ENCODE measurements around the gene LGALS3BP. TPM values are rescaled to one million over a fixed set of nuclear protein-coding genes. Genes with fewer than 3 reads are reported as not detected.
"Not testable (repeated sequence)": the region's sequence is repeated elsewhere in the genome, so short reads cannot be mapped to it uniquely, and the experiment has no call there.

Gene LGALS3BP
- total RNA-seq, 1 donor, result 457 TPM

- no peaks in the 10 kb centered on the region for H3K9me3 ChIP-seq (ENCODE audit: low read depth, low read length)
- no peaks in the 10 kb centered on the region for H3K79me2 ChIP-seq (ENCODE audit: insufficient read depth, low read length)
- H3K4me2 ChIP-seq (ENCODE audit: insufficient read depth, low read length), result peak within 1 kb of the TSS; percentile 86
- TF ChIP-seq CTCF (IDR thresholded peaks at IDR 0.05; ENCODE audit: extremely low read depth, low read depth, low read length), result no peak
- no peaks in the 10 kb centered on the region for H3K36me3 ChIP-seq (ENCODE audit: insufficient read depth, low read length)
- peaks cover 52% of the 10 kb centered on the region for H3K4me1 ChIP-seq (ENCODE audit: insufficient read depth, low read length)
- peak; percentile 83 for DNase-seq (ENCODE audit: insufficient read length, low spot score, missing footprints)
- H3K4me3 ChIP-seq (ENCODE audit: insufficient read depth, low read length), result peak within 1 kb of the TSS; percentile 74
- H3K27ac ChIP-seq (ENCODE audit: low read depth, low read length), result peak within 1 kb of the TSS; percentile 25
- H2AFZ ChIP-seq (ENCODE audit: low read length), result peak within 1 kb of the TSS; percentile 79
- peaks cover 26% of the 10 kb centered on the region for H3K27me3 ChIP-seq (ENCODE audit: insufficient read depth, low read length)
- H4K20me1 ChIP-seq (ENCODE audit: insufficient read depth, low read length), result no peaks in the 10 kb centered on the region
Observed at GRCh38 chr17:79023886-79024771, 44.4 kb upstream of the LGALS3BP start, which contains the start of gene C1QTNF1. TSS of gene C1QTNF1 (plus strand) at chr17:79024169. CDS start at chr17:79043969, 19,800 bp downstream.

- Histone ChIP-seq H3K4me3 (ENCODE audit: insufficient read depth, low read length) (no peak overlapping the region), H2AFZ (ENCODE audit: low read length) (no peak overlapping the region), H3K4me2 (ENCODE audit: insufficient read depth, low read length) (no peak overlapping the region), H4K20me1 (ENCODE audit: insufficient read depth, low read length) (no peaks in the 10 kb centered on the region), H3K9me3 (ENCODE audit: low read depth, low read length) (no peaks in the 10 kb centered on the region), H3K4me1 (ENCODE audit: insufficient read depth, low read length) (peaks cover 49% of the 10 kb centered on the region), H3K27me3 (ENCODE audit: insufficient read depth, low read length) (peaks cover 23% of the 10 kb centered on the region), H3K27ac (ENCODE audit: low read depth, low read length) (no peak overlapping the region), H3K36me3 (ENCODE audit: insufficient read depth, low read length) (no peaks in the 10 kb centered on the region), H3K79me2 (ENCODE audit: insufficient read depth, low read length) (no peaks in the 10 kb centered on the region)
- peak; percentile 35 for DNase-seq (ENCODE audit: insufficient read length, low spot score, missing footprints)
- TF ChIP-seq CTCF (IDR thresholded peaks at IDR 0.05; ENCODE audit: extremely low read depth, low read depth, low read length), result no peak
Observed at GRCh38 chr17:79023180-79023705, 43.5 kb upstream of the LGALS3BP start.

GRCh38 chr17:79022507-79022991 is 42.8 kb upstream of the LGALS3BP start:
- Histone ChIP-seq H2AFZ (ENCODE audit: low read length) (no peak overlapping the region), H3K4me3 (ENCODE audit: insufficient read depth, low read length) (no peak overlapping the region), H3K79me2 (ENCODE audit: insufficient read depth, low read length) (no peaks in the 10 kb centered on the region), H3K27me3 (ENCODE audit: insufficient read depth, low read length) (peaks cover 23% of the 10 kb centered on the region), H3K27ac (ENCODE audit: low read depth, low read length) (no peak overlapping the region), H3K4me1 (ENCODE audit: insufficient read depth, low read length) (peaks cover 42% of the 10 kb centered on the region), H3K36me3 (ENCODE audit: insufficient read depth, low read length) (no peaks in the 10 kb centered on the region), H3K4me2 (ENCODE audit: insufficient read depth, low read length) (no peak overlapping the region), H3K9me3 (ENCODE audit: low read depth, low read length) (no peaks in the 10 kb centered on the region), H4K20me1 (ENCODE audit: insufficient read depth, low read length) (no peaks in the 10 kb centered on the region)
- TF ChIP-seq CTCF (IDR thresholded peaks at IDR 0.05; ENCODE audit: extremely low read depth, low read depth, low read length), result no peak
- DNase-seq (ENCODE audit: insufficient read length, low spot score, missing footprints), result peak; percentile 45

GRCh38 chr17:79021929-79022328 is 42.2 kb upstream of the LGALS3BP start:
- H3K27me3 ChIP-seq (ENCODE audit: insufficient read depth, low read length), result peaks cover 23% of the 10 kb centered on the region
- not testable (repeated sequence) for DNase-seq (ENCODE audit: insufficient read length, low spot score, missing footprints); H3K27ac ChIP-seq (ENCODE audit: low read depth, low read length); H3K36me3 ChIP-seq (ENCODE audit: insufficient read depth, low read length); H4K20me1 ChIP-seq (ENCODE audit: insufficient read depth, low read length); H3K79me2 ChIP-seq (ENCODE audit: insufficient read depth, low read length); H3K9me3 ChIP-seq (ENCODE audit: low read depth, low read length); H3K4me3 ChIP-seq (ENCODE audit: insufficient read depth, low read length); H2AFZ ChIP-seq (ENCODE audit: low read length); H3K4me2 ChIP-seq (ENCODE audit: insufficient read depth, low read length)
- H3K4me1 ChIP-seq (ENCODE audit: insufficient read depth, low read length), result peaks cover 36% of the 10 kb centered on the region
